GM12874 (cell line): ENCODE measurements around the gene LPP.

Experiments
- TF ChIP-seq, protein P1 (sequence below): IDR thresholded peaks from 2 replicates; pipeline ENCODE4 v1.5.1; 2011; ENCODE audit warnings: low read depth, mild to moderate bottlenecking, control low read depth, low read length, moderate library complexity; ENCODE audit not compliant: insufficient read depth

LPP gene

DNA sequence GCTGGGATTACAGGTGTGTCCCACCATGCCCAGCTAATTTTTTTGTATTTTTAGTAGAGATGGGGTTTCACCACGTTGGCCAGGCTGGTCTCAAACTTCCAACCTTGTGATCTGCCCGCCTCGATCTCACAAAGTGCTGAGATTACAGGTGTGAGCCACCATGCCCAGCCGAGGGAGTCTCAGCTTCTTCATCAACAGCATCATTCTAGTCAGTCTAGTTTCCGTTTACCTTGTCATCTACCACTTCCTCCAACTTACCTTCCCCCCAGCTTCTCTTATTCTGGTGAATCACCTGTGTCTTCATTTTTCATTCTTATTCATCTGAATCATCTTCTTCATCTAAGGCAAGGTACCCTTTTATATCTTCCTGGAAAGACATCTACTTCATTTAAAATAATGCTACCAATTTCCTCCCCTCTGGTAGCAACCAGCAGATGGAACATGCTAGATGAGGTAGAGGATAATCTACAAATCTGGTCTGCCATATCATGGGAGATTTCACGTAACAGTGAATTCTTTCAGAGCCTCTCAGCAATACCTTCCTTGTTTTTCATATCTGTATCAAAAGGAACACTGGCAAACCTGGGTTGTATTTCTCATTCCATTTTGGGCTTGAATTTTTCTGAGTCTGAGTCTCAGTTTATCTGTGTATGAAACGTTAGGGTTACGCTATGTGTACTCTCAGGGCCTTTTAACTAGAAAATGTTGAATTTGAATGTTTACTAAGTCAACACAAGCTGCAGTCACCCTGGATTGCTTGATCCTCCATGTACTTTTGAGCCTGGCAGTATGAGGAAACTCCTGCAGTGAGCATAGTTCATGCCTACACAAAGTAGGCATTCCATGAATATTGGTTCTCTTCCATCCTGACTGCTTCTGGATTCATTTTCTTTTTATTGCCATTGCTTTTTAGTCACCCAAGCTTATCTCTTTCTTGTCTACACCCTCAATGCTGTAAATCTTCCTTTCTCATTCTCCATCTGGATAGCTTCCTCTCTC lies 16.8 kb downstream of the LPP start:
- TF ChIP-seq, protein P1, sequence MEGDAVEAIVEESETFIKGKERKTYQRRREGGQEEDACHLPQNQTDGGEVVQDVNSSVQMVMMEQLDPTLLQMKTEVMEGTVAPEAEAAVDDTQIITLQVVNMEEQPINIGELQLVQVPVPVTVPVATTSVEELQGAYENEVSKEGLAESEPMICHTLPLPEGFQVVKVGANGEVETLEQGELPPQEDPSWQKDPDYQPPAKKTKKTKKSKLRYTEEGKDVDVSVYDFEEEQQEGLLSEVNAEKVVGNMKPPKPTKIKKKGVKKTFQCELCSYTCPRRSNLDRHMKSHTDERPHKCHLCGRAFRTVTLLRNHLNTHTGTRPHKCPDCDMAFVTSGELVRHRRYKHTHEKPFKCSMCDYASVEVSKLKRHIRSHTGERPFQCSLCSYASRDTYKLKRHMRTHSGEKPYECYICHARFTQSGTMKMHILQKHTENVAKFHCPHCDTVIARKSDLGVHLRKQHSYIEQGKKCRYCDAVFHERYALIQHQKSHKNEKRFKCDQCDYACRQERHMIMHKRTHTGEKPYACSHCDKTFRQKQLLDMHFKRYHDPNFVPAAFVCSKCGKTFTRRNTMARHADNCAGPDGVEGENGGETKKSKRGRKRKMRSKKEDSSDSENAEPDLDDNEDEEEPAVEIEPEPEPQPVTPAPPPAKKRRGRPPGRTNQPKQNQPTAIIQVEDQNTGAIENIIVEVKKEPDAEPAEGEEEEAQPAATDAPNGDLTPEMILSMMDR: no peak

DNA sequence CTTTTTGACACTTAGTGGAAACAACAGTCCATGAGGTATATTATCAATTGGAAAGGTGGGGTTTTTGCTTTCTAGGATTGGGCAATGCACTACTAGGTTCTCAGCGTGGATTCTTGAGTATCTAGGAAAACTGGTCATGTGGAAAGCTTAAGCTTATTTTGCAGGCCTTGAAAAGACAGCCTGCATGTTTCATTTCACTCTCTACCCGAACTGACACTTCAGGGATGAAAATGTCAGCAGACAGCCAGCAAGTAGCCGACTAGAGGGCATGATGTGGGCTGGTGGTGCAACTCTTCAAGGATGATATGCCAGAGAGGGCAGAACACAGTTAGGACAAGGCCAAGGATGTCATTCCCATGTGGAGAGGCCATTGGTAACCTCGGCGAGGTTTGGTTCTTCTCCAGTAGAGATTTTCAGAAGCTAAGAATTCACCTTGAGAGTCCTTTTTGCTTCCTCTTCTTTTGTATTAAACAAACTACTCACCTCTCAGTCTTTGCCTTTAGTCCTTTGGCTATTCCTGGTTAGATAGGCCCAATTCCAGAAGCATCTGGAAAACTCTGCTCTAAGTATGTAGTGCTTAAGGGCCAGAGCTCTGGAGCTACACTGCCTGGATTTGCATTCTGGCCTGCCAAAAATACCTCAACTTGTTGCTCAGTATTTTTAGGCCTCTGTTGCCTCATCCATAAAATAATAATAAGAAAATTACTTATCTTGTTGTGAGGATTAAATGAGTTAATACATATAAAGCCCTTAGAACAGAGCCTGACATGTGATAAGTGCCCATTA lies 17.9 kb downstream of the LPP start:
- TF ChIP-seq, protein P1: no peak

- TF ChIP-seq, protein P1: no peak
These were observed 20.5 kb downstream of the LPP start for GRCh38 chr3:188174317-188175044.

DNA sequence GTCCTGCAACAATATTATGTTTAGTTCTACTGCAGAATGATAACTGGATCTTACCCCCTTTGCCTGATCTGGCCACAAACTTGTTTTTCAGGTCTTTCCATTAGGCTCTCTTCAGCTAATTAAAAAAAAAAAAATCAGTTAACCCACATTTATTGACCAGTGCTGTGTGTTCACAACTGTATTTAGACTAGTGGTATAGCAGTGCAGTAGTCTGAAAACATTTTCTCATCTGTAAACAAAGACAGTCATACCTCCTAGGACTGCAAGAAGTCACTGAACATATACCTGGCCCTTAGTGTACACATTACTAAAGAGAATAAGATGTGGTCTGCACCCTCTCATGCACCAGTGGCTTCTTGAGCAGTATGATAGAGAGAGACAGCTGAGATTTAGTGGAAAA lies 22.5 kb downstream of the LPP start:
- TF ChIP-seq, protein P1: no peak

DNA sequence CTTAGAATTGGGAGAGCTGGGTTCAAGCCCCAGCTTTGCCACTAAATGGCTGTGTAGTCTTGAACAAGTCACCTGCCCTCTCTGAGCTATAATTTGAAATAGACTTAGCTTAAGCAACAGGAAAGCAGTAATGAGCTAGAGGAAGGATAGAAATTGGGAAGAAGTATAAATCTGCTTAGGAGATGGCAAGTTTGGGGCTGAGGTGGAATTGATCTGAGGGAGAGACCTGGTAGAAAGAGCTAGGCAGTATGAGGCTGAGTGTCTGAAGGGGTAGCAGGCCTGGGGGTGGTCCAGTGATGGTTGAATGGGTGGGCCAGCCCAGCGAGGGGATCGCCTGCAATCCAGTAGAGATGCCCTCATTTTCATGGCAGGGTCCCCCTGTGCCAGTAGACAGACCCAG lies 22.9 kb downstream of the LPP start:
- TF ChIP-seq, protein P1: no peak

GRCh38 chr3:188177721-188178120 lies 23.8 kb downstream of the LPP start:
- TF ChIP-seq, protein P1: no peak
